GM18508 (cell line): ENCODE data around the gene EBF3.

Source experiments
- ATAC-seq: cut with Tn5 transposase; IDR thresholded peaks from one replicate; pipeline ENCODE4 v1.9.1; 2021; ENCODE audit warnings: moderate number of reproducible peaks; ENCODE audit not compliant: insufficient read depth, unreplicated experiment

Gene EBF3

GRCh38 chr10:129861776-129862531 is 102.1 kb downstream of the EBF3 start:
- ATAC-seq: no peak

GRCh38 chr10:129860396-129860795 is 103.7 kb downstream of the EBF3 start:
- ATAC-seq: no peak

- no peak for ATAC-seq
Measured at GRCh38 chr10:129859536-129859935, 104.5 kb downstream of the EBF3 start.

DNA sequence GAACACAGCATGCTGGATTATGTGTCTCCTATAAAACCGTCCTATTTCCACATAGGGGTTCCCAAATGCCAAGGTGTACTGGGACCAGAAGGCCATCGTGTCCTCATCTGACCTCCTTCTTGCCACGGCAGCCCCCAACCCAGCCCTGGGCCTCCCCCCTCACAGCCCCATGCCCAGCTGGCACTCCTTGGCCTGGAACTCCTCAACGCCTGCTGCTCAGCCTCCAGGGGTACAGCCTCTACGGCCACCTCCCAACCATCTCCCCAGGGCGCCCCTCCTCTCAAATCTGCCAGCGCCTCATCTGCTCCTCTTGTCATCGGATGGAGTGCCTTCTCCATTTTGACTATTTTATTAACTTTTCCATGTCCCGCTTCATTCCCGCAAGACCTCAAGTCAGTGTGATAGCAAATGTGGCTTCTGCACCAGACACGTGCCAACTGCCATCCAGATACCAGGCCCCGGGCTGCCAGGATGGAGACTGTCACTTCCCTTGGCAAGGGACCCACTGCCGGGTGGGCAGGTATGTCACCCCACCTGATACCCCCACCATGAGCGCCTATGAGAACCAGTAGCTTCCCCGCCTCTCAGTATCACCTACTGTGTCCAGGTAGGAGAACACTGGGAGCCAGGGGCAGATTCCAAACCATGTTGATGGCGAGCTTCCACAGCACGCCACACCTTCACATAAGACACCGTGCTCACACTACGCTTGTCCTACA is 106.7 kb downstream of the EBF3 start:
- no peak for ATAC-seq

GRCh38 chr10:129855836-129856563 is 108.1 kb downstream of the EBF3 start:
- ATAC-seq: no peak

GRCh38 chr10:129854796-129855705 is 109.0 kb downstream of the EBF3 start:
- no peak for ATAC-seq

GRCh38 chr10:129854158-129854557 is 109.9 kb downstream of the EBF3 start:
- no peak for ATAC-seq

DNA sequence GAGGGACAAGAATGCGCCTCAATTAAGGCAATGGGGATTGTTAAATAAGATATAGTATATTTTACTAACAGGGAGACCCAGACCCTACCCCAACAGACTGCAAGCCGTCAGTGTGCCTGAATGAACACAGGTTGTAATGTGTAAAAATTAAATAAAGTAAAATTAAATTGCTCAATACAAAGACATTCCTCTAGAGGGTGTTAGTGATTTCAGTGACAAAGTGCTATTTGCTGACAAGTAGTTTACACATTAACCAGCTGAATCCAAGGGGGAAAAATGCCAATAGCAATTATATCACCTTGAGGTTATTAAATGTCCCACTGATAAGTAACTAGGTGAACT is 110.5 kb downstream of the EBF3 start:
- ATAC-seq: no peak

GRCh38 chr10:129852829-129853561 is 111.1 kb downstream of the EBF3 start:
- no peak for ATAC-seq

DNA sequence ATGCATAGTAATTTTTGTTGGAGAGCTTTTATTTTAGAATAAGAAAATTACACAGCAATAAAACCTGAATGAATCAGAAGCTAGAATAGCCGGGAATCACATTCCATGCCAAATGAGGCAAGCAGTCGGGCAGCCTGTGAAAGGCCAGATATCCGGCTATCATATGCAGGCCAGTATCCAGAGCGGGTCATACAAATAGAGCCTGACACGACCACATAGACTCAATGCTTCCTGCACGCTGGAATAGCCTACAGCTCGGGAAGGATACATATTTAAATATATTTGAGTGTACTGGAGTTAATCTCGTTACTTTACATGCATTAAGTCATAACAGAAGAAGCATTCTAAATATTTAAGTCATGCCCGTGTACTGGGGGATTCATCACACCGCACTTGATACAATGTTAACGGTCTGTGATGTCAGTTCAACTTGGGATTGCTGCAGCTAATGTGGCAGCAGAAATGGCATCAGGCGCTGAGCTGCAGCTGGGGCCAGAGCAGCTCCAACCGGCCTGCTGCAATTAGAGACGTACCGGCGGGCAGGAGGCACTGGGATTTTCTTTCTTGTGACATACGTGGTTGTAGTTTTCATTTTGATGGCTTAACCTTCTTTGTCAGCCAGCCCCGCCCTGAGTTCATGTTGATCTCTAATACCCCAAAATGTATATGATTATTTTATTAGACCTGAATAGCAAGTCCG is 112.0 kb downstream of the EBF3 start:
- ATAC-seq: no peak

DNA sequence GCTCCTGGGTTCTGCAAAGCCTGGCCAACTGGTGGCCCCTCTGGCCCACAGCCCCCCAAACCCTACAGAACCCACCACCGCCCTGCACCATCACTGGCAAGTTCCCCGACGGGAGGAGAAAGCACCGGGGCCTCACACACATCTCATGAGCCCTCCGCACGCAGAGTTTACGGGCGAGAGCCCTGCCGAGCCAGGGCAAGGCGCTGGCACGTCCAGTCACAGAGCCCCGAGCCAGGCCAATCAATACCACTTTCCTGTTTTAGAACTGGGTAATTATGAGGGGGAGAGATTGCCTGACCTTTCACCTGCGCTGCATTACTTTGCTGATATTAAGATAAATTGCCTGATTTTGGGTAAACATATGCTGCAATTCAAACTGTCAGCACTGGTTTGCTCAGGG is 113.3 kb downstream of the EBF3 start:
- no peak for ATAC-seq

DNA sequence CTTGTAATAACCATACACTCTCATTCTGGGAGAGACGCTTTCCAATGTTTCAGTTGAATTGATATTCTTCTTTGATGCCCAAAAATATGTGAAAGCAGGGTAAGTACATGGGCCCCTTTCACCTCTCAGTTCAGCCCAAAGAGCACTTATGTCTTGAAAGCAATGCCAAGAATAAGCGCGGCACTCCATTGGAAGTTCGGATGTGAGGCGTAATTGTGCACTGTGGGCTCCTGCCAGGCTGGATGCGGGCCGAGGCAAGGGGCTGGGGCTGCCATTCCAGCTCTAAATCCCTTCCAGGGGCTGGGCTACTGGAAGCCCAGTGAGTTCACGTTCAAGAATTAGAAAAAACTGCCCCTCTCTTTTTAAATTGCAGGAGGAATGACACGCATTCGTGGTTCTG is 113.8 kb downstream of the EBF3 start:
- ATAC-seq: no peak

DNA sequence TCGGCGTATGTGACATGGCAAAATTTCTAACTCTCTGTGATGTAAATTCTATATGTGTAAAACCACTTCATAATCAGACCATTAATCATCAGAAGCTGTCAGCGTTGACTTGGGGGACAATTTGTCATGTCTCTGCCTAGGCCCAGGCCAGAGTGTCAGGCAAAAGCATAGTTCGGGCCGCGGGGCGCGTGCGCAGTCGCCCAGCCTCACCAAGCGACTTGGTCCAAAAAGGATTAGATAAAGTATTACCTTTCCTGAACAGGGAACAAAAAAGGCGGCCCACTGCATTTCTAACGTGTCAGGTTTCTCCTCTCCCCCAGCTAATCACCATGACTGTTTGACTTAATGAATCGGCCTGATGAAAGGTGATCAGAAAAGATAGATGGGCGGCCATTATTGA is 114.2 kb downstream of the EBF3 start:
- ATAC-seq: no peak

GRCh38 chr10:129849452-129849750 is 114.7 kb downstream of the EBF3 start:
- ATAC-seq: no peak

GRCh38 chr10:129848696-129849451 is 115.2 kb downstream of the EBF3 start:
- ATAC-seq: no peak

GRCh38 chr10:129847741-129848483 is 116.2 kb downstream of the EBF3 start:
- ATAC-seq: no peak

DNA sequence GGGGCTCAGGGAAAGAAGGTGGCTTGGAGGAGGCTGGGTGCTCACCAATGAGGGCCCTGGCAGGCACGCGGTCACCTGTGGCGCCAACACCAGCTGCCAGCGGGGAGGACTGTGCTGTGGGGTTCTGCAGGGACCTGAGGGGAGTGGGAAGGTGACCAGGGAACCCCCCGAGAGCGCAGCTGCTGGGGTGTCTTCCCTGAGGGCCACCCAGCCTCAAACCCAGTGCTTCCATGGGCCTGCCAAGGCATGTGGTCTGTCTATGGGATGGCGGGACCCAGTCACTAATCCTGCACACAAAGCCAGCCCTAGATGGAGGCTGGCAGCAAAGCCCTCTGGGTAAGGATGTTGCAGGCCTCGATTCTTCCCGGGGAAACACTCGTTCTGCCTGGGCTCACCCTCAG is 117.1 kb downstream of the EBF3 start:
- ATAC-seq: no peak
